Body of pancreas (tissue), 4 donors: ENCODE measurements around the gene NGEF.

Source experiments
- POLR2A ChIP-seq, 3 donors: fragments of 450-650 bp; IDR thresholded peaks; one replicate each; pipeline ENCODE4 v1.6.1; 2016; ENCODE audit warnings: antibody characterized with exemption in 3 of 3, mild to moderate bottlenecking in 2 of 3
- TF ChIP-seq, protein P1 (sequence below), 7 experiments: fragments of 450-650 bp in 4 of 7; fragments of 200-600 bp in 3 of 7; sonication (generic) in 3 of 7; IDR thresholded peaks; one replicate each; pipeline ENCODE4 v1.5.1; 2016 to 2019; ENCODE audit warnings: antibody characterized with exemption in 7 of 7

DNA sequence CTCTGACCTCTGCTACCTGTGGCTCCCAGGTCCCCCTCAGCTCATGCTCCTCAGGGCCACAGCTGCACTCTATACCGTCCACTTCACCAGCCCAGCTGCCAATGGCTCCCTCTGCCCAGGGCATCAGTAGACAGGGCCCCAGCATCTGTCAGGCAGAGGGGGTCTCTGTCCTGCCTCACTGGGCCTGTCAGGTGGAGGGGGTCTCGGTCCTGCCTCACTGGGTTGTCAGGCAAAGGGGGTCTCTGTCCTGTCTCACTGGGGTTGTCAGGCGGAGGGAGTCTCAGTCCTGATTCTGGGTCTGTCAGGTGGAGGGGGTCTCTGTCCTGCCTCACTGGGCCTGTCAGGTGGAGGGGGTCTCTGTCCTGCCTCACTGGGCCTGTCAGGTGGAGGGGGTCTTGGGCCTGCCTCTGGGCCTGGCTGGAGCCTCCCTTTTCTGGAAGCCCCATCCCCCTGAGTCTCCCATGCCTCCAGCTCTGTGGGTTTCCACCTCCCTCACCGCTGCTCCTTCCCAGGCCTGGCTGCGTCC lies 123.1 kb downstream of the NGEF start:
- TF ChIP-seq, protein P1, sequence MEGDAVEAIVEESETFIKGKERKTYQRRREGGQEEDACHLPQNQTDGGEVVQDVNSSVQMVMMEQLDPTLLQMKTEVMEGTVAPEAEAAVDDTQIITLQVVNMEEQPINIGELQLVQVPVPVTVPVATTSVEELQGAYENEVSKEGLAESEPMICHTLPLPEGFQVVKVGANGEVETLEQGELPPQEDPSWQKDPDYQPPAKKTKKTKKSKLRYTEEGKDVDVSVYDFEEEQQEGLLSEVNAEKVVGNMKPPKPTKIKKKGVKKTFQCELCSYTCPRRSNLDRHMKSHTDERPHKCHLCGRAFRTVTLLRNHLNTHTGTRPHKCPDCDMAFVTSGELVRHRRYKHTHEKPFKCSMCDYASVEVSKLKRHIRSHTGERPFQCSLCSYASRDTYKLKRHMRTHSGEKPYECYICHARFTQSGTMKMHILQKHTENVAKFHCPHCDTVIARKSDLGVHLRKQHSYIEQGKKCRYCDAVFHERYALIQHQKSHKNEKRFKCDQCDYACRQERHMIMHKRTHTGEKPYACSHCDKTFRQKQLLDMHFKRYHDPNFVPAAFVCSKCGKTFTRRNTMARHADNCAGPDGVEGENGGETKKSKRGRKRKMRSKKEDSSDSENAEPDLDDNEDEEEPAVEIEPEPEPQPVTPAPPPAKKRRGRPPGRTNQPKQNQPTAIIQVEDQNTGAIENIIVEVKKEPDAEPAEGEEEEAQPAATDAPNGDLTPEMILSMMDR (IDR thresholded peaks at IDR 0.05): no peak
- TF ChIP-seq POLR2A (IDR thresholded peaks at IDR 0.05): no peak
